Transverse colon (tissue), 4 donors: ENCODE measurements around the gene WDR37.

Experiments used
- EP300 ChIP-seq: sonication (generic); formaldehyde crosslinking; IDR thresholded peaks from one replicate; pipeline ENCODE4 v1.6.1; 2017; ENCODE audit warnings: antibody characterized with exemption, low read depth
- POLR2A ChIP-seq: fragments of 450-650 bp; IDR thresholded peaks from one replicate; pipeline ENCODE4 v1.6.1; 2016; ENCODE audit warnings: antibody characterized with exemption, mild to moderate bottlenecking, moderate library complexity
- POLR2AphosphoS5 ChIP-seq, 3 donors: sonication (generic); formaldehyde crosslinking; IDR thresholded peaks; one replicate each; pipeline ENCODE4 v1.6.1; 2016; ENCODE audit warnings: antibody characterized with exemption in 3 of 3
- TF ChIP-seq, protein P1 (sequence below), 5 experiments: fragments of 200-600 bp in 3 of 5; fragments of 450-650 bp in 2 of 5; sonication (generic) in 3 of 5; IDR thresholded peaks; 1 replicate in 2 of 5; 2 replicates in 3 of 5; pipeline ENCODE4 v1.5.1; 2016 to 2017; ENCODE audit warnings: antibody characterized with exemption in 5 of 5, inconsistent platforms in 3 of 5, mild to moderate bottlenecking in 2 of 5, moderate library complexity in 1 of 5

DNA sequence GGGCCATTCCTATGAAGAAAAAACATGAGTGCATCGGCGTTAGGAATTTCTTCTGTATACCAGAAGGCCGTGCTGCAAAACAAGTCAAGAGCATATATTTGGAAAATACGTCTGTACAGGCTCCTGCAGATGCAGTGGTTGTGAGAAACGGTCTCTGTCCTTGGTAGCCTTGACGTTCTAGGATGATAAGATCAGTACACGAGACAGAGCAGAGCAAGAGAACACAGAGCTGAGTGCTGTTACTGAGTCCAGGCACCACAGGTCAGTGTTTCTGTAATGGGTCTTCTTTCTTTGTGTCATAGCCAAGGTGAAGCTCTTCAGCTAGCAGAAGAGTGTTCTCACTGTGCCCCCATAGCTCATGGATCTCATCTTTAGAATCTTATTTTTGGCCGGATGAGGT lies 62.8 kb downstream of the WDR37 start:
- TF ChIP-seq POLR2AphosphoS5 (IDR thresholded peaks at IDR 0.05) (no peak), POLR2A (no peak), EP300 (no peak)
- TF ChIP-seq, protein P1, sequence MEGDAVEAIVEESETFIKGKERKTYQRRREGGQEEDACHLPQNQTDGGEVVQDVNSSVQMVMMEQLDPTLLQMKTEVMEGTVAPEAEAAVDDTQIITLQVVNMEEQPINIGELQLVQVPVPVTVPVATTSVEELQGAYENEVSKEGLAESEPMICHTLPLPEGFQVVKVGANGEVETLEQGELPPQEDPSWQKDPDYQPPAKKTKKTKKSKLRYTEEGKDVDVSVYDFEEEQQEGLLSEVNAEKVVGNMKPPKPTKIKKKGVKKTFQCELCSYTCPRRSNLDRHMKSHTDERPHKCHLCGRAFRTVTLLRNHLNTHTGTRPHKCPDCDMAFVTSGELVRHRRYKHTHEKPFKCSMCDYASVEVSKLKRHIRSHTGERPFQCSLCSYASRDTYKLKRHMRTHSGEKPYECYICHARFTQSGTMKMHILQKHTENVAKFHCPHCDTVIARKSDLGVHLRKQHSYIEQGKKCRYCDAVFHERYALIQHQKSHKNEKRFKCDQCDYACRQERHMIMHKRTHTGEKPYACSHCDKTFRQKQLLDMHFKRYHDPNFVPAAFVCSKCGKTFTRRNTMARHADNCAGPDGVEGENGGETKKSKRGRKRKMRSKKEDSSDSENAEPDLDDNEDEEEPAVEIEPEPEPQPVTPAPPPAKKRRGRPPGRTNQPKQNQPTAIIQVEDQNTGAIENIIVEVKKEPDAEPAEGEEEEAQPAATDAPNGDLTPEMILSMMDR (IDR thresholded peaks at IDR 0.05): no peak
